Panc1 (cell line): Measurements from ENCODE around the gene ZNF672.

ENCODE experiments used
- CTCF ChIP-seq: fragments of 450-650 bp; IDR thresholded peaks from 2 replicates; pipeline ENCODE4 v1.5.1; 2017; ENCODE audit warnings: mild to moderate bottlenecking
- POLR2AphosphoS5 ChIP-seq: IDR thresholded peaks from 2 replicates; pipeline ENCODE4 v1.6.1; 2012; ENCODE audit warnings: mild to moderate bottlenecking, low read depth, low read length, moderate library complexity
- REST ChIP-seq, 2 experiments: IDR thresholded peaks; 2 replicates each; pipeline ENCODE4 v1.6.1; 2011 to 2012; ENCODE audit warnings: low read depth in 2 of 2, control low read depth in 1 of 2, low read length in 1 of 2, mild to moderate bottlenecking in 1 of 2, moderate library complexity in 1 of 2; ENCODE audit not compliant: insufficient read depth in 1 of 2
- SIN3A ChIP-seq: IDR thresholded peaks from 2 replicates; pipeline ENCODE4 v1.6.1; 2012; ENCODE audit warnings: low read depth, mild to moderate bottlenecking, low read length, moderate library complexity, borderline replicate concordance; ENCODE audit not compliant: insufficient read depth
- TCF7L2 ChIP-seq: IDR thresholded peaks from 2 replicates; pipeline ENCODE4 v1.6.1; 2011; ENCODE audit warnings: mild to moderate bottlenecking, low read depth, low read length, inconsistent platforms

GRCh38 chr1:248788327-248788726, 49.7 kb upstream of the ZNF672 start:
- TF ChIP-seq CTCF (no peak), POLR2AphosphoS5 (no peak), REST (IDR thresholded peaks at IDR 0.05; ENCODE audit: insufficient read depth in 1 of 2, low read depth in 2 of 2, low read length in 1 of 2) (no peak), TCF7L2 (no peak), SIN3A (no peak)
